Activated CD4-positive, alpha-beta T cell treated with anti-CD3 and anti-CD28 coated beads for 36 hours (primary cell): ENCODE measurements around the gene CDK3. TPM values are rescaled to one million over a fixed set of nuclear protein-coding genes. Genes with fewer than 3 reads are reported as not detected.

ENCODE experiments used
- ATAC-seq: fragments of 200-7000 bp; cut with Tn5 transposase; one replicate; pipeline ENCODE4 v1.10.0; 2021; ENCODE audit warnings: mild to moderate bottlenecking, moderate library complexity
- CTCF ChIA-PET: fragments of 350-600 bp; sonication (Branson Sonifier 250); formaldehyde crosslinking; loops from one replicate; lab custom pipeline; 2021; ENCODE audit warnings: antibody characterized with exemption; lab: Charles Lee
- POLR2A ChIA-PET: fragments of 350-600 bp; sonication (Branson Sonifier 250); formaldehyde crosslinking; loops from one replicate; lab custom pipeline; 2021; ENCODE audit warnings: antibody characterized with exemption, inconsistent platforms; lab: Charles Lee
- DNase-seq: peaks from one replicate; pipeline ENCODE4 v3.0.0-alpha.2; 2020
- H3K27ac Mint-ChIP-seq: one replicate; pipeline ENCODE4 v1.8.0; 2021; ENCODE audit warnings: mixed read lengths
- H3K27me3 Mint-ChIP-seq: one replicate; pipeline ENCODE4 v1.8.0; 2021; ENCODE audit warnings: mixed read lengths
- H3K36me3 Mint-ChIP-seq: one replicate; pipeline ENCODE4 v1.8.0; 2021; ENCODE audit warnings: low read depth, mixed read lengths
- H3K4me1 Mint-ChIP-seq: one replicate; pipeline ENCODE4 v1.8.0; 2021; ENCODE audit warnings: mixed read lengths
- H3K4me3 Mint-ChIP-seq: one replicate; pipeline ENCODE4 v1.8.0; 2021; ENCODE audit warnings: mild to moderate bottlenecking, moderate library complexity, mixed read lengths
- H3K9me3 Mint-ChIP-seq: one replicate; pipeline ENCODE4 v1.8.0; 2021; ENCODE audit warnings: low read depth, mixed read lengths
- intact Hi-C, 2 experiments: fragments of 100-400 bp; cut with DNase I in 1 of 2; cut with micrococcal nuclease in 1 of 2; formaldehyde crosslinking; loops; one replicate each; pipeline versions ENCODE4 v1.14.2 to v1.15.1; 2022 to 2024; cut with DNase I, micrococcal nuclease
- total RNA-seq, 2 experiments: library from RNA; stranded (reverse); gene quantifications; one replicate each; pipeline ENCODE4 v1.2.3, GENCODE V29; 2021

The CDK3 gene
- total RNA-seq, 2 experiments from 2014 or later: 5.6 to 6.0 TPM

- no peaks in the 10 kb centered on the region for H3K27me3 Mint-ChIP-seq
- no peak overlapping the region for H3K4me3 Mint-ChIP-seq
- H3K9me3 Mint-ChIP-seq: no peaks in the 10 kb centered on the region
- H3K4me1 Mint-ChIP-seq: peaks cover 3% of the 10 kb centered on the region
- intact Hi-C loops: loop anchor here (1.0 to 5.0 kb wide), 7 partner anchors 62 to 287 kb away; partner anchors contain the start of genes EXOC7 (in 2 of the 2) and ZACN (in 1 of the 2)
- ATAC-seq (no peak), DNase-seq (no peak)
- ChIA-PET POLR2A (no interaction called here), CTCF (interaction anchor here (0.7 to 10.4 kb wide), 37 partner anchors 8 to 1895 kb away, joined by 3 to 139 read pairs (median 4); partner anchors contain the start of genes CDK3, EXOC7, GALR2 and MRPL38)
- no peaks in the 10 kb centered on the region for H3K36me3 Mint-ChIP-seq
- H3K27ac Mint-ChIP-seq: no peak overlapping the region
Observed at GRCh38 chr17:76014925-76015261, 14.2 kb downstream of the CDK3 start.

GRCh38 chr17:76017481-76018339 is 17.1 kb downstream of the CDK3 start:
- ChIA-PET POLR2A (interaction anchor here (0.6 kb wide), 1 partner anchor 278 kb away, joined by 3 read pairs; no protein-coding TSS in a partner anchor), CTCF (interaction anchor here (0.5 to 10.4 kb wide), 3 partner anchors 17 to 335 kb away, joined by 3 to 139 read pairs (median 4); partner anchors contain the start of gene CDK3)
- ATAC-seq (no peak), DNase-seq (no peak)
- H3K9me3 Mint-ChIP-seq: no peaks in the 10 kb centered on the region
- peaks cover 3% of the 10 kb centered on the region for H3K4me1 Mint-ChIP-seq
- no peaks in the 10 kb centered on the region for H3K36me3 Mint-ChIP-seq
- H3K27ac Mint-ChIP-seq: no peak overlapping the region
- intact Hi-C loops: no loop called here
- no peak overlapping the region for H3K4me3 Mint-ChIP-seq
- H3K27me3 Mint-ChIP-seq: no peaks in the 10 kb centered on the region

- CTCF ChIA-PET: interaction anchor here (0.5 kb wide), 1 partner anchor 335 kb away, joined by 4 read pairs; no protein-coding TSS in a partner anchor
- no peak overlapping the region for H3K27ac Mint-ChIP-seq
- no peaks in the 10 kb centered on the region for H3K36me3 Mint-ChIP-seq
- peaks cover 3% of the 10 kb centered on the region for H3K4me1 Mint-ChIP-seq
- no peaks in the 10 kb centered on the region for H3K27me3 Mint-ChIP-seq
- no peak overlapping the region for H3K4me3 Mint-ChIP-seq
- no peak for ATAC-seq
- no peaks in the 10 kb centered on the region for H3K9me3 Mint-ChIP-seq
- intact Hi-C loops: no loop called here
- no peak for DNase-seq
- POLR2A ChIA-PET: interaction anchor here (0.6 kb wide), 1 partner anchor 277 kb away, joined by 3 read pairs; no protein-coding TSS in a partner anchor
Observed at GRCh38 chr17:76018340-76018680, 17.7 kb downstream of the CDK3 start.

- ChIA-PET POLR2A (interaction anchor here (1.2 to 1.7 kb wide), 2 partner anchors 22 to 78 kb away, joined by 4 read pairs; partner anchors contain the start of gene FBF1), CTCF (interaction anchor here (1.3 to 2.9 kb wide), 5 partner anchors 8 to 281 kb away, joined by 3 to 12 read pairs (median 6); partner anchors contain the start of gene CDK3)
- intact Hi-C loops: no loop called here
Observed at GRCh38 chr17:76018801-76019200, 18.1 kb downstream of the CDK3 start.

GRCh38 chr17:76019833-76020467 is 19.3 kb downstream of the CDK3 start:
- no peaks in the 10 kb centered on the region for H3K9me3 Mint-ChIP-seq
- intact Hi-C loops: no loop called here
- no peak overlapping the region for H3K27ac Mint-ChIP-seq
- H3K4me3 Mint-ChIP-seq: no peak overlapping the region
- H3K36me3 Mint-ChIP-seq: no peaks in the 10 kb centered on the region
- DNase-seq (no peak), ATAC-seq (no peak)
- ChIA-PET CTCF (interaction anchor here (0.6 to 2.9 kb wide), 15 partner anchors 9 to 929 kb away, joined by 3 to 12 read pairs (median 4); partner anchors contain the start of gene CDK3), POLR2A (interaction anchor here (1.2 to 1.7 kb wide), 2 partner anchors 21 to 79 kb away, joined by 4 read pairs; partner anchors contain the start of gene FBF1)
- no peaks in the 10 kb centered on the region for H3K27me3 Mint-ChIP-seq
- no peaks in the 10 kb centered on the region for H3K4me1 Mint-ChIP-seq

More at GRCh38 chr17:76018801-76019200, 18.1 kb downstream of the CDK3 start:
- Mint-ChIP-seq H3K9me3 (no peaks in the 10 kb centered on the region), H3K4me1 (peaks cover 3% of the 10 kb centered on the region), H3K27me3 (no peaks in the 10 kb centered on the region), H3K36me3 (no peaks in the 10 kb centered on the region), H3K4me3 (no peak overlapping the region), H3K27ac (no peak overlapping the region)
- DNase-seq (no peak), ATAC-seq (no peak)

GRCh38 chr17:76022285-76022684 is 21.6 kb downstream of the CDK3 start:
- intact Hi-C loops: no loop called here
- POLR2A ChIA-PET: no interaction called here

GRCh38 chr17:76022973-76023899 is 22.6 kb downstream of the CDK3 start:
- DNase-seq: no peak
- intact Hi-C loops: no loop called here
- Mint-ChIP-seq H3K9me3 (no peaks in the 10 kb centered on the region), H3K27ac (no peak overlapping the region), H3K27me3 (no peaks in the 10 kb centered on the region), H3K4me1 (no peaks in the 10 kb centered on the region), H3K36me3 (no peaks in the 10 kb centered on the region), H3K4me3 (no peak overlapping the region)
- ChIA-PET POLR2A (no interaction called here), CTCF (interaction anchor here (0.6 to 1.5 kb wide), 3 partner anchors 9 to 266 kb away, joined by 3 to 5 read pairs (median 3); no protein-coding TSS in a partner anchor)
- ATAC-seq: no peak

More at GRCh38 chr17:76022285-76022684, 21.6 kb downstream of the CDK3 start:
- H3K27ac Mint-ChIP-seq: no peak overlapping the region
- CTCF ChIA-PET: interaction anchor here (1.5 kb wide), 1 partner anchor 8 kb away, joined by 5 read pairs; no protein-coding TSS in a partner anchor
- no peaks in the 10 kb centered on the region for H3K9me3 Mint-ChIP-seq
- H3K36me3 Mint-ChIP-seq: no peaks in the 10 kb centered on the region
- H3K4me1 Mint-ChIP-seq: no peaks in the 10 kb centered on the region
- no peaks in the 10 kb centered on the region for H3K27me3 Mint-ChIP-seq
- ATAC-seq (no peak), DNase-seq (no peak)
- no peak overlapping the region for H3K4me3 Mint-ChIP-seq

GRCh38 chr17:76023900-76024237 is 23.2 kb downstream of the CDK3 start:
- intact Hi-C loops: no loop called here
- Mint-ChIP-seq H3K4me1 (no peaks in the 10 kb centered on the region), H3K9me3 (no peaks in the 10 kb centered on the region), H3K4me3 (no peak overlapping the region), H3K27ac (no peak overlapping the region), H3K27me3 (no peaks in the 10 kb centered on the region), H3K36me3 (no peaks in the 10 kb centered on the region)
- DNase-seq (no peak), ATAC-seq (no peak)
- ChIA-PET POLR2A (no interaction called here), CTCF (interaction anchor here (0.6 kb wide), 2 partner anchors 96 to 266 kb away, joined by 3 read pairs; no protein-coding TSS in a partner anchor)

GRCh38 chr17:76024353-76024752 is 23.7 kb downstream of the CDK3 start:
- Mint-ChIP-seq H3K27ac (no peak overlapping the region), H3K36me3 (no peaks in the 10 kb centered on the region), H3K4me1 (peaks cover 5% of the 10 kb centered on the region), H3K4me3 (no peak overlapping the region), H3K9me3 (no peaks in the 10 kb centered on the region), H3K27me3 (no peaks in the 10 kb centered on the region)
- ChIA-PET CTCF (no interaction called here), POLR2A (no interaction called here)
- no peak for DNase-seq
- ATAC-seq: no peak
- intact Hi-C loops: no loop called here

- intact Hi-C loops: no loop called here
- no peak for ATAC-seq
- no peak for DNase-seq
- ChIA-PET POLR2A (no interaction called here), CTCF (no interaction called here)
- no peaks in the 10 kb centered on the region for H3K36me3 Mint-ChIP-seq
- no peak overlapping the region for H3K4me3 Mint-ChIP-seq
- no peaks in the 10 kb centered on the region for H3K27me3 Mint-ChIP-seq
- H3K4me1 Mint-ChIP-seq: peaks cover 12% of the 10 kb centered on the region
- no peaks in the 10 kb centered on the region for H3K9me3 Mint-ChIP-seq
- no peak overlapping the region for H3K27ac Mint-ChIP-seq
Observed at GRCh38 chr17:76025294-76025693, 24.6 kb downstream of the CDK3 start.
